SK-N-SH treated with all-trans-retinoic acid at 6 μM for 48 hours (cell line): ENCODE results near the gene TXNDC11.

Source experiments
- ATAC-seq: fragments of 200-7000 bp; cut with Tn5 transposase; 3 replicates; pipeline ENCODE4 v1.9.1; 2020; ENCODE audit warnings: mild to moderate bottlenecking, moderate library complexity
- BACH2 ChIP-seq: fragments of 250-450 bp; sonication (Bioruptor Pico); IDR thresholded peaks from 2 replicates; pipeline ENCODE4 v1.9.0; 2021; ENCODE audit warnings: mild to moderate bottlenecking, borderline replicate concordance
- CREB5 ChIP-seq: fragments of 250-450 bp; sonication (Bioruptor Pico); IDR thresholded peaks from 2 replicates; pipeline ENCODE4 v1.5.1; 2020; ENCODE audit warnings: low read depth, mild to moderate bottlenecking, moderate library complexity
- CSDC2 ChIP-seq: fragments of 250-450 bp; sonication (Bioruptor Pico); IDR thresholded peaks from 2 replicates; pipeline ENCODE4 v1.5.0; 2020; ENCODE audit warnings: mild to moderate bottlenecking, moderate library complexity
- GLIS3 ChIP-seq: fragments of 250-450 bp; sonication (Bioruptor Pico); IDR thresholded peaks from 2 replicates; pipeline ENCODE4 v1.5.0; 2020; ENCODE audit warnings: mild to moderate bottlenecking, moderate library complexity
- ISL1 ChIP-seq: fragments of 250-450 bp; sonication (Bioruptor Pico); IDR thresholded peaks from 2 replicates; pipeline ENCODE4 v2.1.2; 2022; ENCODE audit warnings: mild to moderate bottlenecking, moderate library complexity
- OSR1 ChIP-seq: fragments of 250-450 bp; sonication (Bioruptor Pico); IDR thresholded peaks from 2 replicates; pipeline ENCODE4 v1.8.0; 2022; ENCODE audit warnings: moderate library complexity, mild to moderate bottlenecking, inconsistent platforms
- PPARA ChIP-seq: fragments of 250-450 bp; sonication (Bioruptor Pico); IDR thresholded peaks from 2 replicates; pipeline ENCODE4 v1.5.0; 2020; ENCODE audit warnings: mild to moderate bottlenecking, borderline replicate concordance
- RARB ChIP-seq: fragments of 250-450 bp; sonication (Bioruptor Pico); IDR thresholded peaks from 2 replicates; pipeline ENCODE4 v1.8.0; 2021; ENCODE audit warnings: mild to moderate bottlenecking, moderate library complexity
- SNAI2 ChIP-seq: fragments of 250-450 bp; sonication (Bioruptor Pico); IDR thresholded peaks from 2 replicates; pipeline ENCODE4 v1.5.0; 2020; ENCODE audit warnings: mild to moderate bottlenecking, moderate library complexity
- TCF4 ChIP-seq: fragments of 250-450 bp; sonication (Bioruptor Pico); IDR thresholded peaks from 2 replicates; pipeline ENCODE4 v1.8.0; 2021; ENCODE audit warnings: mild to moderate bottlenecking, moderate library complexity, borderline replicate concordance
- TOX ChIP-seq: fragments of 250-450 bp; sonication (Bioruptor Pico); IDR thresholded peaks from 2 replicates; pipeline ENCODE4 v1.8.0; 2021; ENCODE audit warnings: mild to moderate bottlenecking, moderate library complexity, borderline replicate concordance
- ZC3H10 ChIP-seq: fragments of 250-450 bp; sonication (Bioruptor Pico); IDR thresholded peaks from 2 replicates; pipeline ENCODE4 v1.5.1; 2021; ENCODE audit warnings: mild to moderate bottlenecking, moderate library complexity
- ZFP3 ChIP-seq: fragments of 250-450 bp; sonication (Bioruptor Pico); IDR thresholded peaks from 2 replicates; pipeline ENCODE4 v1.5.0; 2020; ENCODE audit warnings: mild to moderate bottlenecking, moderate library complexity
- ZFP30 ChIP-seq: fragments of 450-650 bp; formaldehyde crosslinking; IDR thresholded peaks from 2 replicates; pipeline ENCODE4 v1.5.0; 2022; ENCODE audit warnings: mild to moderate bottlenecking, moderate library complexity
- ZNF70 ChIP-seq: fragments of 450-650 bp; formaldehyde crosslinking; IDR thresholded peaks from 2 replicates; pipeline ENCODE4 v1.5.0; 2020; ENCODE audit warnings: mild to moderate bottlenecking, moderate library complexity
- ZNF8 ChIP-seq: fragments of 450-650 bp; formaldehyde crosslinking; IDR thresholded peaks from 2 replicates; pipeline ENCODE4 v1.5.0; 2020; ENCODE audit warnings: mild to moderate bottlenecking, moderate library complexity
- TF ChIP-seq, protein P1 (sequence below): fragments of 250-450 bp; sonication (Bioruptor Pico); IDR thresholded peaks from 2 replicates; pipeline ENCODE4 v1.5.0; 2020; ENCODE audit warnings: mild to moderate bottlenecking, moderate library complexity
- TF ChIP-seq, protein P2 (sequence below): fragments of 250-450 bp; sonication (Bioruptor Pico); IDR thresholded peaks from 2 replicates; pipeline ENCODE4 v1.8.0; 2021; ENCODE audit warnings: low read depth, mild to moderate bottlenecking, moderate library complexity, borderline replicate concordance

The TXNDC11 gene

GRCh38 chr16:11750056-11750455, 7.4 kb upstream of the TXNDC11 start:
- TF ChIP-seq GLIS3 (CRISPR knock-in tag): no peak
- no peak for TF ChIP-seq RARB
- no peak for TF ChIP-seq SNAI2 (CRISPR knock-in tag)
- no peak for TF ChIP-seq ZFP3
- no peak for TF ChIP-seq ZNF70
- no peak for TF ChIP-seq TOX
- no peak for TF ChIP-seq ZFP30
- TF ChIP-seq CSDC2 (CRISPR knock-in tag): no peak
- TF ChIP-seq BACH2 (CRISPR knock-in tag): no peak
- TF ChIP-seq CREB5 (CRISPR knock-in tag): no peak
- TF ChIP-seq, protein P1, sequence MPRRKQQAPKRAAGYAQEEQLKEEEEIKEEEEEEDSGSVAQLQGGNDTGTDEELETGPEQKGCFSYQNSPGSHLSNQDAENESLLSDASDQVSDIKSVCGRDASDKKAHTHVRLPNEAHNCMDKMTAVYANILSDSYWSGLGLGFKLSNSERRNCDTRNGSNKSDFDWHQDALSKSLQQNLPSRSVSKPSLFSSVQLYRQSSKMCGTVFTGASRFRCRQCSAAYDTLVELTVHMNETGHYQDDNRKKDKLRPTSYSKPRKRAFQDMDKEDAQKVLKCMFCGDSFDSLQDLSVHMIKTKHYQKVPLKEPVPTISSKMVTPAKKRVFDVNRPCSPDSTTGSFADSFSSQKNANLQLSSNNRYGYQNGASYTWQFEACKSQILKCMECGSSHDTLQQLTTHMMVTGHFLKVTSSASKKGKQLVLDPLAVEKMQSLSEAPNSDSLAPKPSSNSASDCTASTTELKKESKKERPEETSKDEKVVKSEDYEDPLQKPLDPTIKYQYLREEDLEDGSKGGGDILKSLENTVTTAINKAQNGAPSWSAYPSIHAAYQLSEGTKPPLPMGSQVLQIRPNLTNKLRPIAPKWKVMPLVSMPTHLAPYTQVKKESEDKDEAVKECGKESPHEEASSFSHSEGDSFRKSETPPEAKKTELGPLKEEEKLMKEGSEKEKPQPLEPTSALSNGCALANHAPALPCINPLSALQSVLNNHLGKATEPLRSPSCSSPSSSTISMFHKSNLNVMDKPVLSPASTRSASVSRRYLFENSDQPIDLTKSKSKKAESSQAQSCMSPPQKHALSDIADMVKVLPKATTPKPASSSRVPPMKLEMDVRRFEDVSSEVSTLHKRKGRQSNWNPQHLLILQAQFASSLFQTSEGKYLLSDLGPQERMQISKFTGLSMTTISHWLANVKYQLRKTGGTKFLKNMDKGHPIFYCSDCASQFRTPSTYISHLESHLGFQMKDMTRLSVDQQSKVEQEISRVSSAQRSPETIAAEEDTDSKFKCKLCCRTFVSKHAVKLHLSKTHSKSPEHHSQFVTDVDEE: no peak
- no peak for ATAC-seq

DNA sequence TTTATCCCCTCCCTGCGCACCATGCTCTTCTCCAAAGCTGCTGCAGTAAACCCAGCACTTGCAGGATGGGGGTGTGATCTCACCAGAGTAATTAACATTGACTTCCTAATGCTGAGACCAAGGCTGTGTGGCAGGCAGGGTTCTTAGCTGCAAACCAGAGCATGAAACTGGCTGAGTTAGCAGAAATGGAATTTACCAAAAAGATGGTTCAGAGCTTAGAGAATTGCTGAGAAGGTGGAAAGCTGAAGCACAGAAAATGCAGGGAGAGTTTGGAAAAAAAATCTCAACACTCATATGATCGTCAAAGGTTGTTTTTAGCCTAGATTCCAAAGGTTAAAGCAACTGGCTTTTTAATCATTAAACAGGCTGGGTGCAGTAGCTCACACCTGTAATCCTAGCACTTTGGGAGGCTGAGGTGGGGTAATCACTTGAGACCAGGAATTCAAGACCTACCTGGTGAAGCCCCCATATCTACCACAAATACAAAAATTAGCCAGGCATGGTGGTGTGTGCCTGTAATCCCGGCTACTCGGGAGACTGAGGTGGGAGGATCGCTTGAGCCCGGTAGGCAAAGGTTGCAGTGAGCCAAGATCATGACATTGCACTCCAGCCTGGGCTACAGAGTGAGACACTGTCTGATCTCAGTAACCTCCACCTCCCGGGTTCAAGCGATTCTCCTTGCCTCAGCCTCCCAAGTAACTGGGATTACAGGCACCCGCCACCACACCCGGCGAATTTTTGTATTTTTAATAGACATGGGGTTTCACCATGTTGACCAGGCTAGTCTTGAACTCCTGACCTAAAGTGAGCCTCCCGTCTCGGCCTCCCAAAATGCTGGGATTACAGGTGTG, 6.0 kb upstream of the TXNDC11 start:
- no peak for TF ChIP-seq BACH2 (CRISPR knock-in tag)
- TF ChIP-seq ZC3H10 (CRISPR knock-in tag): no peak
- TF ChIP-seq ZNF70: no peak
- TF ChIP-seq, protein P1: no peak
- no peak for TF ChIP-seq ISL1 (CRISPR knock-in tag)
- no peak for TF ChIP-seq PPARA (CRISPR knock-in tag)
- TF ChIP-seq ZNF8 (CRISPR knock-in tag): no peak
- no peak for TF ChIP-seq TCF4 (CRISPR knock-in tag)
- TF ChIP-seq, protein P2, sequence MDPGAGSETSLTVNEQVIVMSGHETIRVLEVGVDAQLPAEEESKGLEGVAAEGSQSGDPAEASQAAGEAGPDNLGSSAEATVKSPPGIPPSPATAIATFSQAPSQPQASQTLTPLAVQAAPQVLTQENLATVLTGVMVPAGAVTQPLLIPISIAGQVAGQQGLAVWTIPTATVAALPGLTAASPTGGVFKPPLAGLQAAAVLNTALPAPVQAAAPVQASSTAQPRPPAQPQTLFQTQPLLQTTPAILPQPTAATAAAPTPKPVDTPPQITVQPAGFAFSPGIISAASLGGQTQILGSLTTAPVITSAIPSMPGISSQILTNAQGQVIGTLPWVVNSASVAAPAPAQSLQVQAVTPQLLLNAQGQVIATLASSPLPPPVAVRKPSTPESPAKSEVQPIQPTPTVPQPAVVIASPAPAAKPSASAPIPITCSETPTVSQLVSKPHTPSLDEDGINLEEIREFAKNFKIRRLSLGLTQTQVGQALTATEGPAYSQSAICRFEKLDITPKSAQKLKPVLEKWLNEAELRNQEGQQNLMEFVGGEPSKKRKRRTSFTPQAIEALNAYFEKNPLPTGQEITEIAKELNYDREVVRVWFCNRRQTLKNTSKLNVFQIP (CRISPR knock-in tag): no peak
- no peak for TF ChIP-seq SNAI2 (CRISPR knock-in tag)
- no peak for ATAC-seq

- no peak for TF ChIP-seq GLIS3 (CRISPR knock-in tag)
- no peak for TF ChIP-seq CREB5 (CRISPR knock-in tag)
- TF ChIP-seq BACH2 (CRISPR knock-in tag): no peak
- no peak for TF ChIP-seq ZNF8 (CRISPR knock-in tag)
- TF ChIP-seq, protein P2 (CRISPR knock-in tag): no peak
- TF ChIP-seq TCF4 (CRISPR knock-in tag): no peak
- TF ChIP-seq, protein P1: no peak
- no peak for TF ChIP-seq SNAI2 (CRISPR knock-in tag)
- TF ChIP-seq ISL1 (CRISPR knock-in tag): no peak
- no peak for TF ChIP-seq ZFP3
- no peak for TF ChIP-seq OSR1
- ATAC-seq: no peak
These were observed 5.3 kb upstream of the TXNDC11 start for GRCh38 chr16:11747949-11748403.
